Measurements from ENCODE around the gene KLHL33.

The KLHL33 gene

DNA sequence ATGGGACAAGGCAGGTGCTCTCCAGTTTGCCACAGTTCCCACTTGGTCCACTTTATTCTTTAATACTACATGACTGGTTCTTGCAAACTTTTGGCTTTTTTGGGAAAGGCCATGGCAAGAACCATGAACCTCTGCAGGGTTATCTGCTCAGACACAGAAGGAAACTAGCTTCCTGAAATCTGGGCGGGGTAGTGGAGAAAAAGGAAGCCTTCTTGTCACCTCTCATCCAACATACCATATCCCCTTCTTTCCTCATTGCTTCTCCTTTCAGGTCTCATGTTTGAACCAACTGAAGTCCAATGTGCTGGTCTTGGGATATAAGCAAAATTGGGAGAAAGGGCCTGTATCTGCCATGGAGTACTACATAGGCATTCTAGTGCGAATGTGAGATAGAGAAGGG lies 5.5 kb upstream of the KLHL33 start:
- TF ChIP-seq, protein P1, sequence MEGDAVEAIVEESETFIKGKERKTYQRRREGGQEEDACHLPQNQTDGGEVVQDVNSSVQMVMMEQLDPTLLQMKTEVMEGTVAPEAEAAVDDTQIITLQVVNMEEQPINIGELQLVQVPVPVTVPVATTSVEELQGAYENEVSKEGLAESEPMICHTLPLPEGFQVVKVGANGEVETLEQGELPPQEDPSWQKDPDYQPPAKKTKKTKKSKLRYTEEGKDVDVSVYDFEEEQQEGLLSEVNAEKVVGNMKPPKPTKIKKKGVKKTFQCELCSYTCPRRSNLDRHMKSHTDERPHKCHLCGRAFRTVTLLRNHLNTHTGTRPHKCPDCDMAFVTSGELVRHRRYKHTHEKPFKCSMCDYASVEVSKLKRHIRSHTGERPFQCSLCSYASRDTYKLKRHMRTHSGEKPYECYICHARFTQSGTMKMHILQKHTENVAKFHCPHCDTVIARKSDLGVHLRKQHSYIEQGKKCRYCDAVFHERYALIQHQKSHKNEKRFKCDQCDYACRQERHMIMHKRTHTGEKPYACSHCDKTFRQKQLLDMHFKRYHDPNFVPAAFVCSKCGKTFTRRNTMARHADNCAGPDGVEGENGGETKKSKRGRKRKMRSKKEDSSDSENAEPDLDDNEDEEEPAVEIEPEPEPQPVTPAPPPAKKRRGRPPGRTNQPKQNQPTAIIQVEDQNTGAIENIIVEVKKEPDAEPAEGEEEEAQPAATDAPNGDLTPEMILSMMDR (IDR thresholded peaks at IDR 0.05) = no peak
- DNase-seq (ENCODE audit: low spot score) = no peak
- no peak overlapping the region for H3K27ac ChIP-seq
- no peak overlapping the region for H3K4me3 ChIP-seq

DNA sequence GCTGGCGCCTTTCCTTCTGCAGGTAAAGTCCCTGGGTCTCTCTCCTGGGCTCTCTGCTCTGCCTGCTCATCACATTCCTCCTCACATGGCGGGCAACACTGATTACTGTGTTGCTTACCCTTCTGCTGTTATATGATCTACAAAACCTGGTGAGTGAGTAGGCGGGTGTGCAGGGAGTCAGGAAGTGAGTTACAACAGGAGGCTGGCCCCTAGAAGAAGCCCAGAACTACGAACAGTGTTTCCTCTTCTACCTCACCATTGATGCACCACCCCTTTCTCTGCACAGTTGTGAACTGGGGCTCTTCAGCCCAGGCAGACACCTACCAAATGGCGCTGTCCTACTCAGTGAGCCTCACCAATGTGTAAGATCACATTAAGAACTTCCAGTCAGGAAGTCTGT lies 4.9 kb upstream of the KLHL33 start:
- DNase-seq (ENCODE audit: low spot score) = no peak
- no peak overlapping the region for H3K27ac ChIP-seq
- no peak overlapping the region for H3K4me3 ChIP-seq
- TF ChIP-seq, protein P1 (IDR thresholded peaks at IDR 0.05) = no peak

DNA sequence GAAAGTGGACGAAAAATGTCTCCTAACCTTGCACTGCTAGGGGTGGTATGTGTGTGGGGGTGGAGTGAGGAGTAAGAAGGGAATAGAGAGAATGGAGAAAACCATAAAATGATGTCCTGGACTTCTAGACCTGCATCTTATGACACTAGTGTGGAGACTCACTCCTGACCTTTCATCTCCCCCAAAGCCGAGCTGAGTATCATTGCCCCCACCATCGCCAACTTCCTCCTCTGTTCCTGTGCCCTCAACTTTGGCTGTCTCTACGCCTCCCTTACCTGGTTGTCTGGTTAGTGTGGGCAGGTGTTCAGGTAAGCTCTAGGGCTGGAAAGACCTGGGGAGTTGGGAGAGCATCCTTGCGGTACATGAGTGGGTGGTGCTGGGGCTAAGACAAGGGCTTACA lies 4.5 kb upstream of the KLHL33 start:
- Histone ChIP-seq H3K4me3 (no peak overlapping the region), H3K27ac (no peak overlapping the region)
- DNase-seq (ENCODE audit: low spot score) = peak; percentile 22
- TF ChIP-seq, protein P1 (IDR thresholded peaks at IDR 0.05) = no peak

DNA sequence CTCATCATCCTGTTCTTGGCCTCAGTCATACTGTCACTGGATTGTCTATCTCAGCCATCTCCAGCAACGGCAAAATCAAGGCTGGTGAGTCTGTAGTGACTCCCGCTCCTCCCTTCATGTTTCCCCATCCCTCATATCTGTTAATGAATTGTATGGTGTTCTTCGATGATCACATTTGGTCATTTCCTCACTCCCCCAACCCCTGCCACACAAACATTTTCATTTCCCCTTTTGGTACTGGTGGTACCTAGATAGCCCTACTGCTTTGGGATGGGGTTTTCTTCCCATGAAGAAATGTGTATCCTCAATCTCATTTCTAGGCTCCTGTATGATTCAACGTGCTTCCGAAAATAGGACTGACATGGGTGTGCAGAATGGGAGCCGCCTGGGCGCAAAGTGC lies 2.7 kb upstream of the KLHL33 start:
- Histone ChIP-seq H3K27ac (no peak overlapping the region), H3K4me3 (no peak overlapping the region)
- no peak for DNase-seq (ENCODE audit: low spot score)
- TF ChIP-seq, protein P1 (IDR thresholded peaks at IDR 0.05) = no peak

DNA sequence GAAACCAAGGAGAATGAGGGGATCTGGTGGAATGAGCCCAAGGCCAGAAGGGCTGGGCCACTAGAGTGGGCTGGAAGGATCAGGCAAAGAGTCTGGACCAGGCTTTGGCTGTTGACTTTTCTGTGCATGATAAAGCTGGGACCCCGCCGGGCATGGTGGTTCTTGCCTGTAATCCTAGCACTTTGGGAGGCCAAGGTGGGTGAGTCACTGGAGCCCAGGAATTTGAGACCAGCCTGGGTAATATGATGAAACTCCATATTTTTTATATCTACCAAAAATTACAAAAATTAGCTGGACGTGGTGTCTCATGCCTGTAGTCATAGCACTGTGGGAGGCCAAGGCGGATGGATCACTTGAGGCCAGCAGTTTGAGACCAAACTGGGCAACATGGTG lies 393 bp upstream of the KLHL33 start:
- no peak overlapping the region for H3K27ac ChIP-seq
- no peak overlapping the region for H3K4me3 ChIP-seq
- TF ChIP-seq, protein P1 (IDR thresholded peaks at IDR 0.05) = no peak
- DNase-seq (ENCODE audit: low spot score) = no peak

DNA sequence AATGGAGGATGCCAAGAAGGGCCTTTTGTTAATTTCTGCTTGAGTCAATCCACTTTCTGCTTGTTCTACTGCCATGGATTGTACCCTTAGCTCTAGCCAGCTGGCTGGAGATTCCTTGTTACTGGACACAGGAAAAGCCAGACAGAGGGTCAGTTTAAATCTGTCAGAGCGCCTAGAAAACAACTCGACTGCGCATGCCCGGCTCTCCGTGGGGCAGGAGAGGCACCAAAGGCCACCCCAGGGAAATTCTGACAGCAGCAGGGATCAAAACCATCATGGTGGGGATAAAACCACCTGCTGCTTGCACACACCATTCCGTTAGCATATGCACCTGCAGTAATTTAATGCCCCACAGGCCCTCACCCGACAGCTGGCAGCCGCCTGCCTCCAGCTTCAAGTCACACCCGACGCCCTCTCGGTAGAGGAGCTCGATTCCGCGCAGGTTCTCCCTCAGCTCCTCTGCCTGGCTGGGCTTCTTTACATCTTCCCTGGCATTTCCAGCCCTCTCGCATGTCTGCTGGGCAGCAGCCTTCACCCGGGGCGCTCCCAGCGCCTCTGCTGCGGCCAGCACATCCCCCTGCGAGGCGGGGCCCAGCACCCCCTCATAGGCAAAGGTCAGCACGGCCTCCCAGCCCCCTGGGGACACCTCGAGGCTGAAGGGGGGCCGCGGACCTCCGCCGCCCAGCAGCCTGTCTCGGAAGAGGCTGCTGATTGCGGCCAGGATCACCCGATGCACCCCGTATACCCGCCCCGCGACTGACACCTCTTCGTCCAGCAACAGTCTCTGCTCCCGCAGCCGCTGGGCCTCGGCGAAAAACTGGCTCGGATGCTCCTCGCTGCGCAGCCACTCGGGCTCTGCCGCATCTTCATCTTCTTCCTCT lies 1.0 kb downstream of the KLHL33 start:
- Histone ChIP-seq H3K27ac (peak overlapping the region in 1 of 2 donors; percentile 64), H3K4me3 (peak overlapping the region; percentile 61)
- TF ChIP-seq, protein P1 (IDR thresholded peaks at IDR 0.05) = no peak
- DNase-seq (ENCODE audit: low spot score) = no peak

Measured in coronary artery (tissue), 2 donors.